GM10266 (cell line): ENCODE results near the gene PTPN4.

Source experiments
- DNase-seq: peaks from one replicate; pipeline ENCODE4 v3.0.0; 2012; ENCODE audit errors: extremely low spot score
- TF ChIP-seq, protein P1 (sequence below): IDR thresholded peaks from 2 replicates; pipeline ENCODE4 v1.5.1; 2012; ENCODE audit warnings: mild to moderate bottlenecking, low read depth; ENCODE audit not compliant: control insufficient read depth, insufficient read depth; ENCODE audit errors: missing control alignments

PTPN4 gene

GRCh38 chr2:119744335-119744939 is 15.3 kb upstream of the PTPN4 start:
- TF ChIP-seq, protein P1, sequence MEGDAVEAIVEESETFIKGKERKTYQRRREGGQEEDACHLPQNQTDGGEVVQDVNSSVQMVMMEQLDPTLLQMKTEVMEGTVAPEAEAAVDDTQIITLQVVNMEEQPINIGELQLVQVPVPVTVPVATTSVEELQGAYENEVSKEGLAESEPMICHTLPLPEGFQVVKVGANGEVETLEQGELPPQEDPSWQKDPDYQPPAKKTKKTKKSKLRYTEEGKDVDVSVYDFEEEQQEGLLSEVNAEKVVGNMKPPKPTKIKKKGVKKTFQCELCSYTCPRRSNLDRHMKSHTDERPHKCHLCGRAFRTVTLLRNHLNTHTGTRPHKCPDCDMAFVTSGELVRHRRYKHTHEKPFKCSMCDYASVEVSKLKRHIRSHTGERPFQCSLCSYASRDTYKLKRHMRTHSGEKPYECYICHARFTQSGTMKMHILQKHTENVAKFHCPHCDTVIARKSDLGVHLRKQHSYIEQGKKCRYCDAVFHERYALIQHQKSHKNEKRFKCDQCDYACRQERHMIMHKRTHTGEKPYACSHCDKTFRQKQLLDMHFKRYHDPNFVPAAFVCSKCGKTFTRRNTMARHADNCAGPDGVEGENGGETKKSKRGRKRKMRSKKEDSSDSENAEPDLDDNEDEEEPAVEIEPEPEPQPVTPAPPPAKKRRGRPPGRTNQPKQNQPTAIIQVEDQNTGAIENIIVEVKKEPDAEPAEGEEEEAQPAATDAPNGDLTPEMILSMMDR, result no peak
- no peak for DNase-seq

- no peak for DNase-seq
- TF ChIP-seq, protein P1, result no peak
Measured at GRCh38 chr2:119745566-119745965, 14.2 kb upstream of the PTPN4 start.

GRCh38 chr2:119746836-119747686 is 12.7 kb upstream of the PTPN4 start:
- DNase-seq, result no peak

GRCh38 chr2:119748135-119748534 is 11.6 kb upstream of the PTPN4 start:
- no peak for DNase-seq
- TF ChIP-seq, protein P1, result no peak

More at GRCh38 chr2:119746836-119747686, 12.7 kb upstream of the PTPN4 start:
- TF ChIP-seq, protein P1, result no peak

- DNase-seq, result no peak
- TF ChIP-seq, protein P1, result no peak
Measured at GRCh38 chr2:119749477-119750012, 10.2 kb upstream of the PTPN4 start.

- TF ChIP-seq, protein P1, result no peak
- DNase-seq, result no peak
Measured at GRCh38 chr2:119751706-119752105, 8.0 kb upstream of the PTPN4 start.
